Uterus (tissue), 2 donors: ENCODE results near the gene STX2.

Source experiments
- POLR2A ChIP-seq, 2 donors: fragments of 450-650 bp; IDR thresholded peaks; one replicate each; pipeline ENCODE4 v1.6.1; 2016; ENCODE audit warnings: antibody characterized with exemption in 2 of 2, mild to moderate bottlenecking in 1 of 2, moderate library complexity in 1 of 2
- TF ChIP-seq, protein P1 (sequence below), 4 experiments: fragments of 200-600 bp in 2 of 4; fragments of 450-650 bp in 2 of 4; sonication (generic) in 2 of 4; IDR thresholded peaks; one replicate each; pipeline ENCODE4 v1.5.1; 2016 to 2019; ENCODE audit warnings: antibody characterized with exemption in 4 of 4, mild to moderate bottlenecking in 2 of 4, moderate library complexity in 1 of 4

DNA sequence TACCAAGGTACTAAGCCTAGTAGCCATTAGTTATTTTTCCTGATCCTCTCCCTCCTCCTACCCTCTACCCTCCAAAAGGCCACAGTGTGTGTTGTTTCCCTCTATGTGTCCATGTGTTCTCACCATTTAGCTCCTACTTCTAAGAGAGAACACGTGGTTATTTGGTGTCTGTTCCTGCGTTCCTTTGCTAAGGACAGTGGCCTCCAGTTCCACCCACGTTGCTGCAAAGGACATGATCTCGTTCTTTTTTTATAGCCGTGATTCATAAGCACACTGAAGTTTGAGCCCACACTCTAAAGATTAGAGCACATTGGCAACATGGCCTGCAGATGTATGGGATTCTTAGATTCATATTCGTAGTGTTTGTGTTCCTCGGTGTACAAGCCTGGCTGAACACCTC is 8.1 kb upstream of the STX2 start:
- TF ChIP-seq, protein P1, sequence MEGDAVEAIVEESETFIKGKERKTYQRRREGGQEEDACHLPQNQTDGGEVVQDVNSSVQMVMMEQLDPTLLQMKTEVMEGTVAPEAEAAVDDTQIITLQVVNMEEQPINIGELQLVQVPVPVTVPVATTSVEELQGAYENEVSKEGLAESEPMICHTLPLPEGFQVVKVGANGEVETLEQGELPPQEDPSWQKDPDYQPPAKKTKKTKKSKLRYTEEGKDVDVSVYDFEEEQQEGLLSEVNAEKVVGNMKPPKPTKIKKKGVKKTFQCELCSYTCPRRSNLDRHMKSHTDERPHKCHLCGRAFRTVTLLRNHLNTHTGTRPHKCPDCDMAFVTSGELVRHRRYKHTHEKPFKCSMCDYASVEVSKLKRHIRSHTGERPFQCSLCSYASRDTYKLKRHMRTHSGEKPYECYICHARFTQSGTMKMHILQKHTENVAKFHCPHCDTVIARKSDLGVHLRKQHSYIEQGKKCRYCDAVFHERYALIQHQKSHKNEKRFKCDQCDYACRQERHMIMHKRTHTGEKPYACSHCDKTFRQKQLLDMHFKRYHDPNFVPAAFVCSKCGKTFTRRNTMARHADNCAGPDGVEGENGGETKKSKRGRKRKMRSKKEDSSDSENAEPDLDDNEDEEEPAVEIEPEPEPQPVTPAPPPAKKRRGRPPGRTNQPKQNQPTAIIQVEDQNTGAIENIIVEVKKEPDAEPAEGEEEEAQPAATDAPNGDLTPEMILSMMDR (IDR thresholded peaks at IDR 0.05): no peak
- TF ChIP-seq POLR2A (IDR thresholded peaks at IDR 0.05): no peak
